SK-N-SH (cell line): Measurements from ENCODE around the gene CUX1. TPM values are rescaled to one million over a fixed set of nuclear protein-coding genes. Genes with fewer than 3 reads are reported as not detected.

Source experiments
- CTCF ChIA-PET: fragments of 300-600, 350-600 bp; formaldehyde crosslinking; extraction: SDS; loops from one replicate; lab custom pipeline; 2021; lab: Yijun Ruan, JAX
- POLR2A ChIA-PET: fragments of 350-600 bp; sonication (Branson Sonifier 250); formaldehyde crosslinking; extraction: SDS; loops from one replicate; lab custom pipeline; 2020; ENCODE audit warnings: antibody characterized with exemption, inconsistent platforms; lab: Yijun Ruan, JAX
- DNase-seq: peaks from one replicate; pipeline ENCODE4 v3.0.0; 2012
- H2AFZ ChIP-seq: fragments of 200-600 bp; sonication (generic); 2 replicates; pipeline ENCODE4 v1.8.1; 2016; ENCODE audit warnings: antibody characterized with exemption, mild to moderate bottlenecking, low read depth
- H3F3A ChIP-seq: fragments of 200-600 bp; sonication (generic); replicated peaks from 2 replicates; pipeline ENCODE3; 2016; ENCODE audit warnings: antibody characterized with exemption, mild to moderate bottlenecking; ENCODE audit not compliant: insufficient read depth
- H3K27ac ChIP-seq, 2 experiments: fragments of 200-500 bp in 1 of 2; fragments of 200-600 bp in 1 of 2; sonication (Bioruptor generic) in 1 of 2; sonication (generic), shearing (Covaris generic) in 1 of 2; 2 replicates each; pipeline versions ENCODE4 v1.5.1 to v1.6.1; 2014 to 2016; ENCODE audit warnings: low read depth in 2 of 2, inconsistent platforms in 1 of 2, low read length in 1 of 2, mild to moderate bottlenecking in 1 of 2, mixed read lengths in 1 of 2
- H3K27me3 ChIP-seq: fragments of 200-600 bp; sonication (generic), shearing (Covaris generic); 2 replicates; pipeline ENCODE4 v1.6.1; 2016; ENCODE audit warnings: mixed run types; ENCODE audit not compliant: insufficient read depth
- H3K36me3 ChIP-seq, 2 experiments: fragments of 200-500 bp in 1 of 2; fragments of 200-600 bp in 1 of 2; sonication (Bioruptor generic) in 1 of 2; sonication (generic) in 1 of 2; replicated peaks in 1 of 2; 2 replicates each; pipeline versions ENCODE3 to v1.5.1; 2014 to 2016; ENCODE audit warnings: low read length in 1 of 2, mild to moderate bottlenecking in 1 of 2; ENCODE audit not compliant: insufficient read depth in 2 of 2, control insufficient read depth in 1 of 2
- H3K4me1 ChIP-seq, 2 experiments: fragments of 200-500 bp in 1 of 2; fragments of 200-600 bp in 1 of 2; sonication (Bioruptor generic) in 1 of 2; sonication (generic), shearing (Covaris generic) in 1 of 2; 2 replicates each; pipeline versions ENCODE4 v1.5.1 to v1.6.1; 2014 to 2016; ENCODE audit warnings: low read depth in 1 of 2, low read length in 1 of 2, mixed run types in 1 of 2; ENCODE audit not compliant: insufficient read depth in 2 of 2, control insufficient read depth in 1 of 2
- H3K4me2 ChIP-seq: fragments of 200-600 bp; sonication (generic), shearing (Covaris generic); 2 replicates; pipeline ENCODE4 v1.6.1; 2017; ENCODE audit warnings: mixed run types
- H3K4me3 ChIP-seq, 2 experiments: fragments of 200-500 bp in 1 of 2; fragments of 200-600 bp in 1 of 2; sonication (Bioruptor generic) in 1 of 2; sonication (generic), shearing (Covaris generic) in 1 of 2; 2 replicates each; pipeline versions ENCODE4 v1.5.1 to v1.8.1; 2014 to 2016; ENCODE audit warnings: low read depth in 2 of 2, inconsistent platforms in 1 of 2, low read length in 1 of 2, mild to moderate bottlenecking in 1 of 2, mixed read lengths in 1 of 2, moderate library complexity in 1 of 2
- H3K79me2 ChIP-seq: fragments of 200-600 bp; sonication (generic); 2 replicates; pipeline ENCODE4 v1.8.1; 2017; ENCODE audit warnings: mild to moderate bottlenecking; ENCODE audit not compliant: insufficient read depth
- H3K9ac ChIP-seq: fragments of 200-600 bp; sonication (generic); 2 replicates; pipeline ENCODE4 v1.6.1; 2017; ENCODE audit warnings: mixed run types
- H3K9me2 ChIP-seq: fragments of 200-600 bp; sonication (generic); 2 replicates; pipeline ENCODE4 v1.6.1; 2017; ENCODE audit warnings: mixed run types
- H3K9me3 ChIP-seq: fragments of 200-600 bp; sonication (generic); 2 replicates; pipeline ENCODE4 v1.6.1; 2017; ENCODE audit warnings: mixed run types, mild to moderate bottlenecking, moderate library complexity
- H4K20me1 ChIP-seq: fragments of 200-600 bp; sonication (generic); 2 replicates; pipeline ENCODE4 v1.6.1; 2017; ENCODE audit warnings: mild to moderate bottlenecking, mixed run types; ENCODE audit not compliant: insufficient read depth
- CHD2 ChIP-seq: fragments of 150-350 bp; IDR thresholded peaks from 2 replicates; pipeline ENCODE4 v1.6.1; 2018; ENCODE audit warnings: low read length; ENCODE audit not compliant: partially characterized antibody
- CTCF ChIP-seq: fragments of 200-600 bp; sonication (generic); IDR thresholded peaks from 2 replicates; pipeline ENCODE4 v1.6.1; 2017; ENCODE audit warnings: antibody characterized with exemption, mild to moderate bottlenecking, moderate library complexity
- EZH2phosphoT487 ChIP-seq: fragments of 200-600 bp; sonication (generic); IDR thresholded peaks from 2 replicates; pipeline ENCODE4 v1.6.1; 2017; ENCODE audit warnings: low read depth, mixed run types, mild to moderate bottlenecking, antibody characterized with exemption, moderate library complexity, borderline replicate concordance
- FOXM1 ChIP-seq: IDR thresholded peaks from 2 replicates; pipeline ENCODE4 v1.4.0; 2012; ENCODE audit warnings: low read depth, mild to moderate bottlenecking
- GABPA ChIP-seq: IDR thresholded peaks from 2 replicates; pipeline ENCODE4 v1.4.0; 2012; ENCODE audit warnings: low read depth, mild to moderate bottlenecking
- IRF3 ChIP-seq: fragments of 150-350 bp; IDR thresholded peaks from 2 replicates; pipeline ENCODE4 v1.6.1; 2016; ENCODE audit warnings: mild to moderate bottlenecking, low read depth, low read length
- JUND ChIP-seq: IDR thresholded peaks from 2 replicates; pipeline ENCODE4 v1.4.0; 2012
- MEF2A ChIP-seq: IDR thresholded peaks from 2 replicates; pipeline ENCODE4 v1.4.0; 2012; ENCODE audit warnings: low read depth, borderline replicate concordance
- MXI1 ChIP-seq: IDR thresholded peaks from 2 replicates; pipeline ENCODE4 v1.6.1; 2012; ENCODE audit warnings: mild to moderate bottlenecking, low read depth, low read length, improper control_type of control experiment
- NFIC ChIP-seq: IDR thresholded peaks from 2 replicates; pipeline ENCODE4 v1.4.0; 2012; ENCODE audit warnings: borderline replicate concordance
- PBX3 ChIP-seq: IDR thresholded peaks from 2 replicates; pipeline ENCODE4; 2012
- REST ChIP-seq: IDR thresholded peaks from 2 replicates; pipeline ENCODE4 v1.6.1; 2012; ENCODE audit warnings: mild to moderate bottlenecking, low read depth, low read length, moderate library complexity
- RXRA ChIP-seq: IDR thresholded peaks from 2 replicates; pipeline ENCODE4 v1.4.0; 2012; ENCODE audit warnings: low read depth, mild to moderate bottlenecking, borderline replicate concordance
- SMC3 ChIP-seq: IDR thresholded peaks from 2 replicates; pipeline ENCODE4 v1.6.1; 2012; ENCODE audit warnings: low read depth, low read length, improper control_type of control experiment
- TAF1 ChIP-seq: IDR thresholded peaks from 2 replicates; pipeline ENCODE4 v1.6.1; 2012; ENCODE audit warnings: low read depth, mild to moderate bottlenecking, low read length, moderate library complexity, borderline replicate concordance
- TCF12 ChIP-seq: IDR thresholded peaks from 2 replicates; pipeline ENCODE4 v1.4.0; 2012
- USF1 ChIP-seq: IDR thresholded peaks from 2 replicates; pipeline ENCODE4 v1.4.0; 2012; ENCODE audit warnings: low read depth, borderline replicate concordance
- ZBTB33 ChIP-seq: IDR thresholded peaks from 2 replicates; pipeline ENCODE4 v1.4.0; 2012; ENCODE audit warnings: low read depth, borderline replicate concordance
- WGBS: methylation state at CpG from one replicate; pipeline ENCODE4 v1.1.6; 2017; ENCODE audit warnings: low lambda C conversion rate; 5-methylcytosine and 5-hydroxymethylcytosine counted together
- polyA plus RNA-seq, 3 experiments: library from polyadenylated mRNA; depleted of rRNA; stranded (reverse); fragments of >200 nt; gene quantifications; 2 replicates each; pipeline ENCODE4 v1.2.3, GENCODE V29; 2012

CUX1 gene
- polyA plus RNA-seq, 1 of the 3 experiments (the other 2 are of a cell fraction), result 68.6 TPM

GRCh38 chr7:102004229-102004628 is 186.8 kb downstream of the CUX1 start:
- ChIA-PET POLR2A (no interaction called here), CTCF (interaction anchor here (1.4 kb wide), 1 partner anchor 232 kb away, joined by 3 read pairs; no protein-coding TSS in a partner anchor)
- no peak for DNase-seq
- peaks cover 7% of the 10 kb centered on the region; the same call in 1 of the 2 replicates for H4K20me1 ChIP-seq
- H3K9me3 ChIP-seq, result no peaks in the 10 kb centered on the region
- H3K36me3 ChIP-seq, result no peaks in the 10 kb centered on the region
- no peak overlapping the region for H2AFZ ChIP-seq
- peaks cover 5% of the 10 kb centered on the region for H3K79me2 ChIP-seq
- H3K9me2 ChIP-seq, result no peaks in the 10 kb centered on the region
- no peak overlapping the region for H3K27ac ChIP-seq
- no peaks in the 10 kb centered on the region for H3K27me3 ChIP-seq
- no peak for TF ChIP-seq SMC3
- TF ChIP-seq EZH2phosphoT487, result no peak
- TF ChIP-seq NFIC, result no peak
- no peak for TF ChIP-seq MXI1
- no peak for TF ChIP-seq CHD2
- TF ChIP-seq TAF1, result no peak
- no peak for TF ChIP-seq ZBTB33
- TF ChIP-seq JUND, result no peak
- no peak for TF ChIP-seq PBX3
- H3K4me2 ChIP-seq, result no peak overlapping the region
- peaks cover 0 to 14% of the 10 kb centered on the region in 2 experiments; a peak in 2 of 4 replicates for H3K4me1 ChIP-seq
- H3F3A ChIP-seq, result no peaks in the 10 kb centered on the region
- H3K9ac ChIP-seq, result no peak overlapping the region
- 80% methylated on average over 4 of the region's 4 CpGs for WGBS
- no peak overlapping the region for H3K4me3 ChIP-seq

- no peaks in the 10 kb centered on the region for H3K9me3 ChIP-seq
- 97% methylated on average over 7 of the region's 7 CpGs for WGBS
- no peak overlapping the region for H3K4me2 ChIP-seq
- ChIA-PET POLR2A (no interaction called here), CTCF (interaction anchor here (1.0 to 1.4 kb wide), 2 partner anchors 19 to 232 kb away, joined by 3 to 4 read pairs; no protein-coding TSS in a partner anchor)
- H3K9ac ChIP-seq, result no peak overlapping the region
- H4K20me1 ChIP-seq, result peaks cover 7% of the 10 kb centered on the region; the same call in 1 of the 2 replicates
- no peaks in the 10 kb centered on the region for H3K36me3 ChIP-seq
- no peak overlapping the region for H2AFZ ChIP-seq
- no peaks in the 10 kb centered on the region for H3K27me3 ChIP-seq
- H3K27ac ChIP-seq, result no peak overlapping the region
- H3K4me1 ChIP-seq, result peaks cover 5 to 8% of the 10 kb centered on the region in 2 experiments; a peak in 2 of 4 replicates
- no peak overlapping the region for H3K4me3 ChIP-seq
- no peak for DNase-seq
- no peaks in the 10 kb centered on the region for H3K9me2 ChIP-seq
- H3F3A ChIP-seq, result no peaks in the 10 kb centered on the region
- H3K79me2 ChIP-seq, result peaks cover 7% of the 10 kb centered on the region
- TF ChIP-seq TCF12, result no peak
- TF ChIP-seq GABPA, result no peak
- TF ChIP-seq FOXM1, result no peak
- no peak for TF ChIP-seq MEF2A
- no peak for TF ChIP-seq USF1
- no peak for TF ChIP-seq CTCF
- TF ChIP-seq IRF3, result no peak
- TF ChIP-seq RXRA, result no peak
- no peak for TF ChIP-seq REST
Observed at GRCh38 chr7:102004848-102005247, 187.4 kb downstream of the CUX1 start.
